GM12892 (cell line): ENCODE measurements around the gene TULP1.

Experiments
- DNase-seq: peaks from one replicate; pipeline ENCODE4 v3.0.0; 2011; ENCODE audit not compliant: insufficient read length
- FAIRE-seq: peaks from 2 replicates; lab custom pipeline; 2011; peaks lifted over from hg19 to GRCh38; lab: Jason Lieb, UNC
- POLR2A ChIP-seq: IDR thresholded peaks from 2 replicates; pipeline ENCODE4 v1.6.1; 2011; ENCODE audit warnings: low read depth, low read length, control low read depth
- POLR2AphosphoS5 ChIP-seq: IDR thresholded peaks from 2 replicates; pipeline ENCODE4 v1.6.1; 2011; ENCODE audit warnings: low read depth, low read length, control low read depth
- TAF1 ChIP-seq: IDR thresholded peaks from 2 replicates; pipeline ENCODE4 v1.6.1; 2011; ENCODE audit warnings: low read depth, mild to moderate bottlenecking, control low read depth, low read length, borderline replicate concordance

The TULP1 gene

GRCh38 chr6:35493307-35493983 is 19.3 kb downstream of the TULP1 start:
- no peak for TF ChIP-seq TAF1
- no peak for TF ChIP-seq POLR2A
- TF ChIP-seq POLR2AphosphoS5 = no peak
- FAIRE-seq (no peak), DNase-seq (no peak)

DNA sequence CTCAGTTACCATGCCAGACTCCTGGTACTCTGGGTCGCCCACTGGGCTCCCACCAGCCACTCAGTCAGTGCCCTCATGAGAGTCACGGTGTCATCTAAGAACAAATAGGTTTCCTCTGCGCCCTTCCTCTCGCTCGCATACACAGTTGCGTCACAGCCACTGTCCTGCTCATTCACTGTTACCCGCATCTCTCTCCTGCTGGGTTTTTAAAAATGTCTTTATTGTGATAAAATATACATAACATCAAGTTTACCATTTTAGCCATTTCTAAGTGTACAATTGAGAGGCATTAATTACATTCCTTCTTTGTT is 19.8 kb downstream of the TULP1 start:
- FAIRE-seq = no peak
- DNase-seq = no peak
- no peak for TF ChIP-seq POLR2AphosphoS5
- TF ChIP-seq POLR2A = no peak

DNA sequence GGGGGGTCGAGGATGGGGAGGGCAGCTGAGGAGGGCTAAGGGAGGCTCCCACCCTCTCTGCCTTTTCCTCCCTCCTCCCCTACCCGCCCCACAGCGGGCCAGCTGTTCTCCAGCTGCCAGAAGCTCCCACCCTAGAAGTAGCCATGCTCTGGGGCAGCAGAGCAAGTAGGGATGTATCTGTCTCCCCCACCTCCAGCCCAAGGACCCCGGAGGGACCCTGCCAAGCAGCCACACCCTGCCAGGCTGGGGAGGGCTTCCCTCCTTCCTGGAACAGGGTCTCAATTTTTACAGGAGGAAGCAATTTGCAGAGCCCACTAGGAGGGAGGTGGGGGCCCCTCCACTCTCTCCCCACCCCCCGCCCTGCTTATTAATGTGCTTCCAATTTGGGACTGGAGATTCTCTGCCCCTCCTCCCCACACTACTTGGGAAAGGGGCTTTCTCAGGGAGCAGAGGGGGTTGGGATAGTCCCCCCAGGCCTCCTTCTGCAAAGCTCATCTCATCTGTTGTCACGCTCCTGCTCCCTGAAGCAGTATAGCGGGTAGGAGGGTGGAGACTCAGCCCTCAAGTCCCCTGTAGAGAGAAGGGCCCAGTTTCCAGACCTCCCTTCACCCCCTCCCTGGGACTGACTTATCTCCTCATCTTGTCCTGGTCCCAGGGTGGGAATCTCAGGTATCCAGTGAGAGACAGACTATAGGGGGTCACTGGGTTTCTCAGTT is 20.3 kb downstream of the TULP1 start:
- no peak for TF ChIP-seq TAF1
- no peak for TF ChIP-seq POLR2AphosphoS5
- TF ChIP-seq POLR2A = no peak
- FAIRE-seq (no peak), DNase-seq (no peak)

- DNase-seq = no peak
- FAIRE-seq = no peak
- no peak for TF ChIP-seq POLR2A
- TF ChIP-seq POLR2AphosphoS5 = no peak
- no peak for TF ChIP-seq TAF1
Measured at GRCh38 chr6:35491558-35492257, 21.0 kb downstream of the TULP1 start.

DNA sequence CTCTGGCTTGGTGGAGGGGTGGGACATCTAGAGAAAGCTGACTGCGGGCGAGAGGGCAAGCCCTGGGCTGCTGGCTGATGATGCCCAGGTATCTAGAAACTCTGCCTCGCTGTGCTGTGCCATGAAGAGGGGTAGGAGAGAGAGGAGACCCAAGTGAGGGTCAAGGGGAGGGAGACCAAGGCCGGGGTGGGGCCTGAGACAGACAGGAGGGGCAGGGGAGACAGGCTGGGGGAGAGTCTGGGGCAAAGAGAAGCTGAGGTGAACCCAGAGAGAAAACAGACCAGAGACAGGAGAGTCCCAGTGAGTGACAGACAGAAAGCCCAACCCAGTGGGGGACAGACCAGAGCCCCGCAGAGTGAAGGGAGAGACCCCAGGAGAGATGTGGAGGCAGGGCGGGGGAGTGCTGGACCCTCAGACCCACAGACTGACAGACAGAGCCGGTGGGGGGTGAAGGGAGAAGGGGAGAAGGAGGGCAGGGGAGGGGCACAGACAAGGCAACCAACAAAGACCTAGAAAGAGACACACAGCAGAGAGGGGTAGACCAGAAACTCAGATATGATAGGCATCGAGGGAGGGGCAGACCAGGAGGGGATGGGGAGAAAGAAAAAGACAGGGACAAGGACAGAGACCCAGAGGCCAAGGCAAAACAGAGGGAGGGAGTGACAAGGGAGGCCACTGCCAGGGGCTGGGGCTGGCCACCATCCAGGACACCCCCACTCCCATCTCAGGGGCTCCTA is 21.7 kb downstream of the TULP1 start:
- DNase-seq (no peak), FAIRE-seq (no peak)
- TF ChIP-seq POLR2AphosphoS5 = no peak
- TF ChIP-seq POLR2A = no peak
- TF ChIP-seq TAF1 = no peak

- no peak for TF ChIP-seq POLR2AphosphoS5
- no peak for TF ChIP-seq POLR2A
- no peak for TF ChIP-seq TAF1
- DNase-seq = no peak
- no peak for FAIRE-seq
Measured at GRCh38 chr6:35489995-35490791, 22.5 kb downstream of the TULP1 start.

- FAIRE-seq (no peak), DNase-seq (no peak)
- TF ChIP-seq POLR2A (no peak), POLR2AphosphoS5 (no peak), TAF1 (no peak)
Measured at GRCh38 chr6:35489066-35489465, 23.6 kb downstream of the TULP1 start.

DNA sequence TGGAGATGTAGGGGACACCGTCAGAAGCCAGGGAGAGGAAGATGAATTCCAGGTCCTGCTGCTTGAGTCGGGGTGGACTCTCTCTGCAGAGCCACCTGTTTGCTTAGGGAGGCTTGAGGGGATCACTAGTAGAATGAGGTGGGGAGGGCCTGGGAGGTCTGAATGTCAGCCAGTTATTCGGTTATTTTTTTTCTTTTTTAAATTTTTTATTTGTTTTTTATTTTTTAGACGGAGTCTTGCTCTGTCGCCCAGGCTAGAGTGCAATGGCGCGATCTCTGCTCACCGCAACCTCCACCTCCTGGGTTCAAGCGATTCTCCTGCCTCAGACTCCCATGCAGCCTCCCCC is 24.2 kb downstream of the TULP1 start:
- TF ChIP-seq POLR2AphosphoS5 = no peak
- TF ChIP-seq TAF1 = no peak
- TF ChIP-seq POLR2A = no peak
- FAIRE-seq = no peak
- DNase-seq = no peak

DNA sequence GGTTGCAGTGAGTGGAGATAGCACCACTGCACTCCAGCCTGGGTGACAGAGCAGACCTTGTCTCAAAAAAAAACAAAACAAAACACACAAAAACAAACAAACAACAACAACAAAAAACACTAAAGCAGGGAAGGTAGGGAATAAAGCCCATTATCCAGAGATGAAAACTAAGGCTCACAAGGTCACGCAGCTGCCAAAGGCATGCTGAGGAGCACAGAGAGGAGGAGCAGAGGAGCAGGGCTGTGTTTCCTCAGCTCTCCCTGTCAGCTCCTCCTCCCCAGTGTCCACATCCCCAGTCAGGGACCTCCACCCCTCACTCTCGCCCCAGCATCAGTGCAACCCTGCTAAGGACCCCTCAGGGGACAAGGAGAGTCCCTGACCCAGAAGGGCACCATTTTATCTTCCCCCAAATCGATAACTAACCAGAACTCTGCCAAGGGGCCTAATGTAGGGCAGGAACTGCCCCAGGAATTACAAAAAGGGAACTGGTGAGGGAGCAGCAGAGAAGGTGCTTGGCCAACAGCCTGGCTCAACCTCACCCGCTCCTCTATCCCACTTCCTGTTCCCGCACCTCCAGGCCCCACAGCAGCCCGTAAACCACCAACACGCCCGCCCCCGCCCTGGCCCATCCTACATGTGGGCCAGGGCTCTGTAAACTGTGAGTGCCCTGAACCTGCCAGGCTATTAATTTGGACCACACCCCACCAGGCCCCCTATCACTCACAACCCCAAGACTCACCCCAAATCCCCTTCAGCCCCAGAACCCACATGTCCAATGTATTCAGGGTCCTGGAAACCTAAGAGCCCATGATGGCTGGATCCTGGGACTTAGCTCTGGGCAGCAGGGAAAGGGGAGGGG is 24.8 kb downstream of the TULP1 start:
- DNase-seq (no peak), FAIRE-seq (no peak)
- TF ChIP-seq TAF1 (no peak), POLR2AphosphoS5 (no peak), POLR2A (no peak)
